Erythroblast (primary cell): ENCODE results near the gene TEX19.

Experiments
- GATA1 ChIP-seq: IDR thresholded peaks from 2 replicates; pipeline ENCODE4 v1.6.1; 2011; ENCODE audit warnings: low read depth, mild to moderate bottlenecking, control low read depth, low read length, moderate library complexity
- POLR2A ChIP-seq: IDR thresholded peaks from 2 replicates; pipeline ENCODE4 v1.6.1; 2011; ENCODE audit warnings: mild to moderate bottlenecking, low read length

DNA sequence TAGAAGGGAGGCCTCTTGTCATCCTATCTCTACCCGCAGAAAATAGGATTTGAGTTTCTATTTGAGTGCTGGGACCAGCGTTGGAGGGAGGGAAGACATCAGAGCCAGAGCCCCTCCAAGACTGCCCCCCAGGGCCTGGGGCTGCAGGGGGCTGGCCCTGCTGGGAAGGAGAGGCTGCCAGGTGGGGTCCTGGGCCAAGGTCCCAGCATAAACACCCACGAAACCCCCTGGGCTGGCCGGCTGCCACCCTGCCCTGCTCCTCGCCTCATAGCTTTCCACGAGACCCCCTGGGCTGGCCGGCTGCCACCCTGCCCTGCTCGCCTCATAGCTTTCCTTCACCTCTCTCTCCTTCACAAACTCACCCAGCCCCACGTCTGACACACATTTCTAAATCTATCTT is 10.6 kb upstream of the TEX19 start:
- TF ChIP-seq POLR2A (no peak), GATA1 (no peak)
